SH-SY5Y (cell line): ENCODE data around the gene CAMSAP1.

Experiments used
- GATA2 ChIP-seq: IDR thresholded peaks from 2 replicates; pipeline ENCODE4 v1.6.1; 2011; ENCODE audit warnings: mild to moderate bottlenecking, low read depth, low read length
- GATA3 ChIP-seq: IDR thresholded peaks from 2 replicates; pipeline ENCODE4 v1.6.1; 2011; ENCODE audit warnings: low read depth, mild to moderate bottlenecking, low read length, moderate library complexity

GRCh38 chr9:135941288-135941995 is 34.1 kb upstream of the CAMSAP1 start:
- TF ChIP-seq GATA3 (no peak), GATA2 (no peak)
